Hepatocyte (in vitro differentiated cells): Measurements from ENCODE around the gene PFN3. TPM values are rescaled to one million over a fixed set of nuclear protein-coding genes. Genes with fewer than 3 reads are reported as not detected.

Source experiments
- DNase-seq: peaks from one replicate; pipeline ENCODE4 v3.0.0-alpha.2; 2016; ENCODE audit warnings: low spot score
- H2AFZ ChIP-seq: fragments of 200-600 bp; sonication (generic); 2 replicates; pipeline ENCODE4 v1.6.0; 2016; ENCODE audit warnings: antibody characterized with exemption, mild to moderate bottlenecking
- H3K27ac ChIP-seq: fragments of 200-600 bp; sonication (generic); 2 replicates; pipeline ENCODE4 v1.5.1; 2016; ENCODE audit warnings: mild to moderate bottlenecking
- H3K27me3 ChIP-seq: fragments of 200-600 bp; sonication (generic); 2 replicates; pipeline ENCODE4 v1.6.1; 2016
- H3K36me3 ChIP-seq: fragments of 200-600 bp; sonication (generic); replicated peaks from 2 replicates; pipeline ENCODE4 v1.5.1; 2016; ENCODE audit warnings: low read depth; ENCODE audit not compliant: insufficient read depth
- H3K4me1 ChIP-seq: fragments of 200-600 bp; sonication (generic); 2 replicates; pipeline ENCODE4 v1.5.1; 2016; ENCODE audit warnings: mild to moderate bottlenecking, moderate library complexity; ENCODE audit not compliant: insufficient read depth
- H3K4me2 ChIP-seq: fragments of 200-600 bp; sonication (generic); 2 replicates; pipeline ENCODE4 v1.6.0; 2016
- H3K4me3 ChIP-seq: fragments of 200-600 bp; sonication (generic); 2 replicates; pipeline ENCODE4 v1.5.1; 2016; ENCODE audit warnings: mild to moderate bottlenecking
- H3K79me2 ChIP-seq: fragments of 200-600 bp; sonication (generic); 2 replicates; pipeline ENCODE4 v1.6.0; 2017; ENCODE audit warnings: mild to moderate bottlenecking
- H3K9me2 ChIP-seq: fragments of 200-600 bp; sonication (generic); replicated peaks from 2 replicates; pipeline ENCODE4 v1.6.0; 2017; ENCODE audit warnings: mild to moderate bottlenecking; ENCODE audit not compliant: insufficient read depth
- H3K9me3 ChIP-seq: fragments of 200-600 bp; sonication (generic); 2 replicates; pipeline ENCODE4 v1.5.1; 2016; ENCODE audit warnings: low read depth, mild to moderate bottlenecking
- H4K20me1 ChIP-seq: fragments of 200-600 bp; sonication (generic); 2 replicates; pipeline ENCODE4 v1.6.0; 2016; ENCODE audit warnings: mild to moderate bottlenecking; ENCODE audit not compliant: insufficient read depth, poor library complexity, severe bottlenecking
- CTCF ChIP-seq: fragments of 200-600 bp; sonication (generic); IDR thresholded peaks from 2 replicates; pipeline ENCODE4 v1.5.1; 2016; ENCODE audit warnings: antibody characterized with exemption, mild to moderate bottlenecking; ENCODE audit not compliant: poor library complexity
- EZH2 ChIP-seq: fragments of 200-600 bp; sonication (generic); IDR thresholded peaks from 2 replicates; pipeline ENCODE4 v1.6.1; 2016; ENCODE audit warnings: antibody characterized with exemption, mild to moderate bottlenecking, borderline replicate concordance
- EZH2phosphoT487 ChIP-seq: fragments of 200-600 bp; sonication (generic); IDR thresholded peaks from one replicate; pipeline ENCODE4 v1.6.1; 2018; ENCODE audit warnings: antibody characterized with exemption, mild to moderate bottlenecking, low read depth, moderate library complexity; ENCODE audit not compliant: unreplicated experiment, severe bottlenecking
- WGBS: methylation state at CpG from one replicate; pipeline ENCODE4 v1.1.6; 2016; ENCODE audit warnings: low lambda C conversion rate; ENCODE audit errors: missing lambda C conversion rate; 5-methylcytosine and 5-hydroxymethylcytosine counted together
- polyA plus RNA-seq: library from polyadenylated mRNA; unstranded; fragments of >200 nt; fragmentation: Nextera tagmentation; extraction: Ambion mirVana; gene quantifications from 2 replicates; pipeline ENCODE4 v1.2.1, GENCODE V29; 2016
- total RNA-seq: library from RNA; depleted of rRNA; stranded (reverse); fragments of >200 nt; gene quantifications from 2 replicates; pipeline ENCODE4 v1.2.3, GENCODE V29; 2014

Gene PFN3
- total and polyA plus RNA-seq, 2 experiments from 2014 or later: not detected

- TF ChIP-seq EZH2 (no peak), EZH2phosphoT487 (no peak), CTCF (no peak)
- Histone ChIP-seq H4K20me1 (no peaks in the 10 kb centered on the region), H2AFZ (no peak overlapping the region), H3K9me2 (no peaks in the 10 kb centered on the region), H3K27me3 (no peaks in the 10 kb centered on the region), H3K9me3 (no peaks in the 10 kb centered on the region), H3K36me3 (no peaks in the 10 kb centered on the region), H3K4me1 (no peaks in the 10 kb centered on the region), H3K79me2 (no peaks in the 10 kb centered on the region), H3K27ac (no peak overlapping the region), H3K4me2 (no peak overlapping the region), H3K4me3 (no peak overlapping the region)
- WGBS: 93% methylated on average over 3 of the region's 3 CpGs
- DNase-seq: no peak
Measured at GRCh38 chr5:177410575-177410974, 10.1 kb upstream of the PFN3 start.

GRCh38 chr5:177409043-177409801 lies 8.8 kb upstream of the PFN3 start, which contains the start of gene F12:
F12 (minus strand) TSS chr5:177409564; CDS start chr5:177409527, 37 bp downstream.
- Histone ChIP-seq H3K4me2 (no peak within 1 kb of the TSS), H3K9me3 (no peaks in the 10 kb centered on the region), H3K79me2 (no peaks in the 10 kb centered on the region), H2AFZ (no peak within 1 kb of the TSS), H3K27me3 (no peaks in the 10 kb centered on the region), H3K36me3 (no peaks in the 10 kb centered on the region), H4K20me1 (no peaks in the 10 kb centered on the region), H3K27ac (no peak within 1 kb of the TSS), H3K4me1 (peaks cover 4% of the 10 kb centered on the region), H3K9me2 (no peaks in the 10 kb centered on the region), H3K4me3 (no peak within 1 kb of the TSS)
- DNase-seq: no peak
- no peak for TF ChIP-seq EZH2phosphoT487
- WGBS: 87% methylated on average over 9 of the region's 9 CpGs

GRCh38 chr5:177405805-177406204 lies 5.3 kb upstream of the PFN3 start:
- H3K9me3 ChIP-seq: no peaks in the 10 kb centered on the region
- H3K27me3 ChIP-seq: peaks cover 8% of the 10 kb centered on the region
- DNase-seq: no peak
- no peaks in the 10 kb centered on the region for H3K36me3 ChIP-seq
- H4K20me1 ChIP-seq: no peaks in the 10 kb centered on the region
- peaks cover 18% of the 10 kb centered on the region for H3K4me1 ChIP-seq
- no peaks in the 10 kb centered on the region for H3K79me2 ChIP-seq
- WGBS: 86% methylated on average over 5 of the region's 5 CpGs
- no peak overlapping the region for H3K27ac ChIP-seq
- H3K4me3 ChIP-seq: no peak overlapping the region
- no peak overlapping the region for H3K4me2 ChIP-seq
- H3K9me2 ChIP-seq: no peaks in the 10 kb centered on the region
- TF ChIP-seq EZH2: no peak
- TF ChIP-seq CTCF: no peak
- H2AFZ ChIP-seq: no peak overlapping the region

GRCh38 chr5:177405312-177405711 lies 4.9 kb upstream of the PFN3 start:
- Histone ChIP-seq H3K4me3 (no peak overlapping the region), H3K4me2 (no peak overlapping the region), H2AFZ (no peak overlapping the region), H4K20me1 (no peaks in the 10 kb centered on the region), H3K9me2 (no peaks in the 10 kb centered on the region), H3K4me1 (peaks cover 18% of the 10 kb centered on the region), H3K79me2 (no peaks in the 10 kb centered on the region), H3K27ac (no peak overlapping the region), H3K27me3 (peaks cover 8% of the 10 kb centered on the region), H3K36me3 (no peaks in the 10 kb centered on the region), H3K9me3 (no peaks in the 10 kb centered on the region)
- no peak for DNase-seq
- WGBS: 97% methylated on average over 2 of the region's 2 CpGs
- no peak for TF ChIP-seq CTCF
